ENCODE data around the gene SLC15A3.

DNA sequence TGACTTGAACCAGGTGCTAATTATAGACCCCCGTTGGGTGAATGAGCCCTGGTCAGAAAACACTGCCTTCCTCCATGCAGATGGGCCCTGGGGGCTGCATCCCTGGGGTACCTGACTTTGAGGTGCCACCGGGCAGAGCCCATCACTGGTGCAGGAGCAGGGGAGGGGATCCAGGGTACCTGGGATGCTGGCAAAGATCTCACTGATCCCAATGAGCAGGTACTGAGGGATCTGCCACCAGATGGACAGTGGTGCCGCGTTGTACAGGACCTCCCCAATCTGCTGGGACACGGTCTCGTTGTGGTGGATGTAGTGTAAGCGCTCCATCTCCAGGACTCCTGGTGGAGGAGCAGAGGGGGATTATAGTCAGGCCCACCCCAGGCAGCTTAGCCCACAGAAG, 12.7 kb downstream of the SLC15A3 start:
- no peak for TF ChIP-seq GATA2 (IDR thresholded peaks at IDR 0.05; ENCODE audit: low read depth, low read length)
- TF ChIP-seq GATA3 (IDR thresholded peaks at IDR 0.05; ENCODE audit: low read depth, low read length): no peak
